HepG2 (cell line): ENCODE measurements around the gene NME8. TPM values are rescaled to one million over a fixed set of nuclear protein-coding genes. Genes with fewer than 3 reads are reported as not detected.

ENCODE experiments used
- ATF7-NPFF ChIP-seq: sonication (generic); formaldehyde crosslinking; IDR thresholded peaks from 2 replicates; pipeline ENCODE4 v1.8.1; 2023; ENCODE audit warnings: mild to moderate bottlenecking, low read depth, missing genetic modification reagents, moderate library complexity
- FOXJ3 ChIP-seq: sonication (generic); formaldehyde crosslinking; IDR thresholded peaks from 2 replicates; pipeline ENCODE4 v1.4.0; 2020; ENCODE audit warnings: missing genetic modification reagents, mild to moderate bottlenecking, borderline replicate concordance
- GTF3A ChIP-seq: sonication (generic); formaldehyde crosslinking; conservative IDR thresholded peaks from 2 replicates; pipeline ENCODE4 v1.4.0; 2020; ENCODE audit warnings: mild to moderate bottlenecking, missing genetic modification reagents
- JUN ChIP-seq: sonication (generic); formaldehyde crosslinking; IDR thresholded peaks from 2 replicates; pipeline ENCODE4 v1.4.0; 2020; ENCODE audit warnings: mild to moderate bottlenecking, missing genetic modification reagents
- MTF1 ChIP-seq: sonication (generic); formaldehyde crosslinking; IDR thresholded peaks from 2 replicates; pipeline ENCODE4 v1.5.0; 2020; ENCODE audit warnings: missing genetic modification reagents
- RXRB ChIP-seq: IDR thresholded peaks from 2 replicates; pipeline ENCODE4 v1.6.1; 2016; ENCODE audit warnings: borderline replicate concordance, missing genetic modification reagents, missing compliant biosample characterization
- SNAPC2 ChIP-seq: sonication (generic); formaldehyde crosslinking; IDR thresholded peaks from 2 replicates; pipeline ENCODE4 v1.8.1; 2022; ENCODE audit warnings: mild to moderate bottlenecking, missing genetic modification reagents
- SRY ChIP-seq: sonication (generic); formaldehyde crosslinking; IDR thresholded peaks from 2 replicates; pipeline ENCODE4 v1.8.0; 2022; ENCODE audit warnings: mild to moderate bottlenecking, missing genetic modification reagents
- TAF15 ChIP-seq: fragments of 200-400 bp; formaldehyde crosslinking; IDR thresholded peaks from one replicate; pipeline ENCODE4 v1.6.1; 2018; ENCODE audit warnings: mild to moderate bottlenecking, low read depth, low read length; ENCODE audit not compliant: poor library complexity, severe bottlenecking
- ZKSCAN5 ChIP-seq: sonication (generic); formaldehyde crosslinking; IDR thresholded peaks from 2 replicates; pipeline ENCODE4 v1.5.1; 2020; ENCODE audit warnings: mild to moderate bottlenecking, missing genetic modification reagents
- ZNF670 ChIP-seq: sonication (generic); formaldehyde crosslinking; IDR thresholded peaks from 2 replicates; pipeline ENCODE4 v1.8.0; 2022; ENCODE audit warnings: mild to moderate bottlenecking, missing genetic modification reagents, borderline replicate concordance
- ZNF780A ChIP-seq: sonication (generic); formaldehyde crosslinking; IDR thresholded peaks from 2 replicates; pipeline ENCODE4 v1.8.0; 2022; ENCODE audit warnings: mild to moderate bottlenecking, missing genetic modification reagents, moderate library complexity
- ZNF782 ChIP-seq: sonication (generic); formaldehyde crosslinking; IDR thresholded peaks from 2 replicates; pipeline ENCODE4 v1.4.0; 2020; ENCODE audit warnings: missing genetic modification reagents, mild to moderate bottlenecking, borderline replicate concordance
- ZNF788 ChIP-seq: sonication (generic); formaldehyde crosslinking; IDR thresholded peaks from 2 replicates; pipeline ENCODE4 v1.5.0; 2020; ENCODE audit warnings: mild to moderate bottlenecking, missing genetic modification reagents, borderline replicate concordance
- polyA plus RNA-seq, 8 experiments: library from polyadenylated mRNA; depleted of rRNA in 3 of 8; stranded (reverse) in 7 of 8; unstranded in 1 of 8; fragments of >200 nt; fragmentation: Illumina TruSeq in 4 of 8; extraction: Trizol in 4 of 8; gene quantifications; 2 replicates each; pipeline versions ENCODE4 v1.2.1 to v1.2.3, GENCODE V29; 2011 to 2016; ENCODE audit warnings: low read depth in 4 of 8, missing spikeins in 1 of 8, mixed read lengths in 1 of 8; ENCODE audit not compliant: insufficient read depth in 1 of 8
- total RNA-seq, 5 experiments: library from RNA; depleted of rRNA; stranded (reverse); fragments of >200 nt; fragmentation: Illumina TruSeq; extraction: Trizol; gene quantifications; 2 replicates each; pipeline ENCODE4 v1.2.3, GENCODE V29; 2016; ENCODE audit warnings: low read depth in 1 of 5
- TF ChIP-seq, protein P1 (sequence below), 2 experiments: sonication (generic) in 1 of 2; formaldehyde crosslinking in 1 of 2; IDR thresholded peaks; 2 replicates each; pipeline versions ENCODE4 v1.6.1 to v1.9.0; 2014 to 2022; ENCODE audit warnings: antibody characterized with exemption in 1 of 2, borderline replicate concordance in 1 of 2, inconsistent platforms in 1 of 2, low read depth in 1 of 2, missing genetic modification reagents in 1 of 2
- TF ChIP-seq, protein P2 (sequence below): sonication (generic); formaldehyde crosslinking; IDR thresholded peaks from 2 replicates; pipeline ENCODE4 v1.8.1; 2023; ENCODE audit warnings: missing genetic modification reagents, mild to moderate bottlenecking, borderline replicate concordance
- TF ChIP-seq, protein P3 (sequence below): sonication (generic); formaldehyde crosslinking; IDR thresholded peaks from 2 replicates; pipeline ENCODE4 v1.4.0; 2020; ENCODE audit warnings: mild to moderate bottlenecking, missing genetic modification reagents
- TF ChIP-seq, protein P4 (sequence below): IDR thresholded peaks from 2 replicates; pipeline ENCODE4 v1.6.1; 2016; ENCODE audit warnings: missing compliant biosample characterization, missing genetic modification reagents, borderline replicate concordance
- TF ChIP-seq, protein P5 (sequence below): IDR thresholded peaks from 2 replicates; pipeline ENCODE4 v1.6.1; 2016; ENCODE audit warnings: low read depth, control low read depth

NME8 gene
- total and polyA plus RNA-seq, 2 of the 13 experiments (the other 11 are each of a cell fraction or from before 2014, with no cell fraction given), result not detected

DNA sequence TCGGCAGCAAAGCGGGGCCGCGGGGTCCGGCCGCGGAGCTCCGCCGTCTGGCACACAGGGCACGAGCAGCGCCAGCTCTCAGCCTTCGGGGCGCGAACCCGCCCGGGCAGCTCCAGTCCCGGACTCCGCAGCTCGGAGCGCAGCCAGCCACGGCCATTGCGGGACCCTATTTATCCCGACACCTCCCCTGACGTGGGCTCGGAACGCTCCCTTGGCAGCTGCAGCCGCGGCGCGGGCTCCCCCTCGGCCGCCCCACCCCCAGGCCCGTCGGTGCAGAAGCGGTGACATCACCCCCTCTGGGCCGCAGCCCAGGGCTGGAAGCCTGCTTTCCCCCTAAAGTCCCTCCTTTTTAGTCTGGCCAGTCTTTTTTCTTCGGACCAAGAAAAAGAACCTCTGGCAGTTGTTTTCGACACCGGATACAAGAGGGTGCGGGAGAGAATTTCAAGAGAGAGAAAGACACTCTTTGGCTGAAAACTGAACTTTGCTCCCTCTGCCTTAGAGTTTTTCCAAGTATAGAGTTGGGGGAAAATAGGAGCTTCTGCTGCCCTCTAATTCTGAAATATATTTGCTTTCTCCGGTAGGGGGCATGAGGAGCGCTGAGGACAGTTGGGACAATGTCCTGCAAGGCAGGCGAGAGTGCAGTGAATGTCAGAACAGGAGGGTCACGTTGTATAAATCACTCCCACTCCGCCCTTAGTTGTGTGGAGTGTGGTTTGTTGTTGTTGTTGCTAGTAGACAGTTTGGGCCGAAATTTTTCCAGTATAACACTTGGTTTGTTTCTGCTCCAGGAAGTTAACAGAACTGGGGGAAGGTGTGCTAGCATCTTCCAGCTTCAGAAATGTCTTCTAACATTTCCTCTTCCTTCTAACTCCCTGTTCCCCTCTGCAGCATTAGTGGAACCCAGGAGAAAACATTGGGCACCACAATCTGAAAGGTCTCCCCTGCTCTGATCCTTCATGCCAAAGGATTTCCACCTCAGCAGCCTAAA, 68.6 kb downstream of the NME8 start, which contains the start of gene SFRP4 (continued):
- TF ChIP-seq ATF7-NPFF, result 0 out of 2 replicates have a peak, but pooled peaks have one; percentile 39
- TF ChIP-seq, protein P1, sequence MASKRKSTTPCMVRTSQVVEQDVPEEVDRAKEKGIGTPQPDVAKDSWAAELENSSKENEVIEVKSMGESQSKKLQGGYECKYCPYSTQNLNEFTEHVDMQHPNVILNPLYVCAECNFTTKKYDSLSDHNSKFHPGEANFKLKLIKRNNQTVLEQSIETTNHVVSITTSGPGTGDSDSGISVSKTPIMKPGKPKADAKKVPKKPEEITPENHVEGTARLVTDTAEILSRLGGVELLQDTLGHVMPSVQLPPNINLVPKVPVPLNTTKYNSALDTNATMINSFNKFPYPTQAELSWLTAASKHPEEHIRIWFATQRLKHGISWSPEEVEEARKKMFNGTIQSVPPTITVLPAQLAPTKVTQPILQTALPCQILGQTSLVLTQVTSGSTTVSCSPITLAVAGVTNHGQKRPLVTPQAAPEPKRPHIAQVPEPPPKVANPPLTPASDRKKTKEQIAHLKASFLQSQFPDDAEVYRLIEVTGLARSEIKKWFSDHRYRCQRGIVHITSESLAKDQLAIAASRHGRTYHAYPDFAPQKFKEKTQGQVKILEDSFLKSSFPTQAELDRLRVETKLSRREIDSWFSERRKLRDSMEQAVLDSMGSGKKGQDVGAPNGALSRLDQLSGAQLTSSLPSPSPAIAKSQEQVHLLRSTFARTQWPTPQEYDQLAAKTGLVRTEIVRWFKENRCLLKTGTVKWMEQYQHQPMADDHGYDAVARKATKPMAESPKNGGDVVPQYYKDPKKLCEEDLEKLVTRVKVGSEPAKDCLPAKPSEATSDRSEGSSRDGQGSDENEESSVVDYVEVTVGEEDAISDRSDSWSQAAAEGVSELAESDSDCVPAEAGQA (IDR thresholded peaks at IDR 0.05; ENCODE audit: low read depth), result no peak
- TF ChIP-seq, protein P1 (CRISPR knock-in tag; IDR thresholded peaks at IDR 0.05; ENCODE audit: borderline replicate concordance), result no peak
- TF ChIP-seq ZNF788 (CRISPR knock-in tag), result peak; percentile 38; the same call in 1 of the 2 replicates
- no peak for TF ChIP-seq FOXJ3 (CRISPR knock-in tag)
- no peak for TF ChIP-seq ZNF670 (CRISPR knock-in tag)
- no peak; the same call in 1 of the 2 replicates for TF ChIP-seq RXRB (CRISPR knock-in tag)
- TF ChIP-seq MTF1 (CRISPR knock-in tag), result no peak
- TF ChIP-seq SRY (CRISPR knock-in tag), result no peak
- TF ChIP-seq, protein P2, sequence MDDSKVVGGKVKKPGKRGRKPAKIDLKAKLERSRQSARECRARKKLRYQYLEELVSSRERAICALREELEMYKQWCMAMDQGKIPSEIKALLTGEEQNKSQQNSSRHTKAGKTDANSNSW (CRISPR knock-in tag), result no peak
- TF ChIP-seq ZKSCAN5 (CRISPR knock-in tag), result no peak
- TF ChIP-seq ZNF782 (CRISPR knock-in tag), result no peak; the same call in 1 of the 2 replicates
- no peak for TF ChIP-seq SNAPC2 (CRISPR knock-in tag)
- TF ChIP-seq, protein P3, sequence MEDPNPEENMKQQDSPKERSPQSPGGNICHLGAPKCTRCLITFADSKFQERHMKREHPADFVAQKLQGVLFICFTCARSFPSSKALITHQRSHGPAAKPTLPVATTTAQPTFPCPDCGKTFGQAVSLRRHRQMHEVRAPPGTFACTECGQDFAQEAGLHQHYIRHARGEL, result no peak
- no peak for TF ChIP-seq TAF15
- TF ChIP-seq GTF3A (CRISPR knock-in tag), result no peak
- TF ChIP-seq, protein P4, sequence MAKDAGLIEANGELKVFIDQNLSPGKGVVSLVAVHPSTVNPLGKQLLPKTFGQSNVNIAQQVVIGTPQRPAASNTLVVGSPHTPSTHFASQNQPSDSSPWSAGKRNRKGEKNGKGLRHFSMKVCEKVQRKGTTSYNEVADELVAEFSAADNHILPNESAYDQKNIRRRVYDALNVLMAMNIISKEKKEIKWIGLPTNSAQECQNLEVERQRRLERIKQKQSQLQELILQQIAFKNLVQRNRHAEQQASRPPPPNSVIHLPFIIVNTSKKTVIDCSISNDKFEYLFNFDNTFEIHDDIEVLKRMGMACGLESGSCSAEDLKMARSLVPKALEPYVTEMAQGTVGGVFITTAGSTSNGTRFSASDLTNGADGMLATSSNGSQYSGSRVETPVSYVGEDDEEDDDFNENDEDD (CRISPR knock-in tag), result no peak
- TF ChIP-seq ZNF780A (CRISPR knock-in tag), result no peak
- TF ChIP-seq, protein P5, sequence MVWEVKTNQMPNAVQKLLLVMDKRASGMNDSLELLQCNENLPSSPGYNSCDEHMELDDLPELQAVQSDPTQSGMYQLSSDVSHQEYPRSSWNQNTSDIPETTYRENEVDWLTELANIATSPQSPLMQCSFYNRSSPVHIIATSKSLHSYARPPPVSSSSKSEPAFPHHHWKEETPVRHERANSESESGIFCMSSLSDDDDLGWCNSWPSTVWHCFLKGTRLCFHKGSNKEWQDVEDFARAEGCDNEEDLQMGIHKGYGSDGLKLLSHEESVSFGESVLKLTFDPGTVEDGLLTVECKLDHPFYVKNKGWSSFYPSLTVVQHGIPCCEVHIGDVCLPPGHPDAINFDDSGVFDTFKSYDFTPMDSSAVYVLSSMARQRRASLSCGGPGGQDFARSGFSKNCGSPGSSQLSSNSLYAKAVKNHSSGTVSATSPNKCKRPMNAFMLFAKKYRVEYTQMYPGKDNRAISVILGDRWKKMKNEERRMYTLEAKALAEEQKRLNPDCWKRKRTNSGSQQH, result no peak
- peak; percentile 79 for TF ChIP-seq JUN (CRISPR knock-in tag)
